B cell (primary cell): ENCODE results near the gene RIF1. TPM values are rescaled to one million over a fixed set of nuclear protein-coding genes. Genes with fewer than 3 reads are reported as not detected.

Source experiments
- polyA plus RNA-seq: library from polyadenylated mRNA; depleted of rRNA; stranded (reverse); fragments of >200 nt; gene quantifications from 2 replicates; pipeline ENCODE4 v1.2.3, GENCODE V29; 2012
- small RNA-seq: library from RNA; depleted of rRNA; stranded (forward); fragments of <200 nt; gene quantifications from one replicate; pipeline ENCODE3, GENCODE V24; 2012; ENCODE audit warnings: low replicate concordance, low read depth; ENCODE audit not compliant: insufficient read length
- total RNA-seq, 2 donors: library from RNA; stranded (reverse); fragments of 120-200 nt in 1 of 2; gene quantifications; 1 replicate in 1 of 2; 2 replicates in 1 of 2; pipeline versions ENCODE4 v1.2.3 to v1.2.4, GENCODE V29; 2013 to 2022

The RIF1 gene
- total and polyA plus RNA-seq, 2 donors (not counting 1 experiment from before 2014, with no cell fraction given) = 3.3 to 60.5 TPM

Small RNA genes within 50 kb of the gene (small RNA-seq; reads per million reads assigned to genes)
- not detected for gene MIR4773-1
- not detected for gene RN7SL124P

Other genes starting within 250 kb of the RIF1 start
- gene RBM43, start 148.0 kb upstream of the RIF1 start, total RNA-seq = 8.4 and 9.0 TPM in 2 replicates
- gene RBM43, start 148.0 kb upstream of the RIF1 start, polyA plus RNA-seq = 4.8 and 5.7 TPM in 2 replicates
- gene NMI, start 120.2 kb upstream of the RIF1 start, total RNA-seq = 28.5 and 34.0 TPM in 2 replicates
- gene NMI, start 120.2 kb upstream of the RIF1 start, polyA plus RNA-seq = 13.8 and 18.0 TPM in 2 replicates
- not detected in 2 replicates for gene TNFAIP6, start 52.3 kb upstream of the RIF1 start, total RNA-seq
- gene TNFAIP6, start 52.3 kb upstream of the RIF1 start, polyA plus RNA-seq = not detected in 2 replicates